NOMO-1 treated with DMSO at 0.1 percent for 48 hours (cell line): ENCODE measurements around the gene STOM.

Experiments
- DNase-seq: peaks from one replicate; lab custom pipeline; 2025; ENCODE audit not compliant: unreplicated experiment; lab: John Stamatoyannopoulos, UW

The STOM gene

DNA sequence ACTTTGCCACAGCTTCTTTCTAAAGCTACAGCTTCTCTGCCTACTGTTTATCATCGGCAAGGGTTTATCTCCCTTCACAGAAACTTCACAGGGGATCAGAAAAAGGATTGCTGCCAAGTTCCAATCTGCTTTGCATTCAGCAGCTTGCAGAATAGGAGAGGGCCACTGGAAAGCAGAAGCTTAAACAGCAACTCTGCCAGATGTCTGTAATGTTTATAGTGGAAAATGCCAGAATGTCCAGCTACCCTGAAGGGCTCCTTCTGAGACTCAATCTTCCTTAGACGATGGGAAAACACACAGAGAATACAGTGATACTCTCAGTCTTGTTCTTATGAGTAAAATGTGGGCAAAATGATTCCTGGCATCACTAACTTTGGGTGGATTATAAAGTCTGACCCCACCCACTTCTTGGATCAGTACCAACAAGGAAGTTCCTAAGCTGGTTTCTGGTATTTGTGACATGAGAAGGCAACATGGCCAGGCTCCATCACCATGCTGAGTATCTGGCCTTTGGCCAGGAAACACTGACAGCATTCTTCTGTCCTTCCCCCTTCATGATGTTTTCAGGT lies 19.0 kb downstream of the STOM start:
- no peak for DNase-seq

DNA sequence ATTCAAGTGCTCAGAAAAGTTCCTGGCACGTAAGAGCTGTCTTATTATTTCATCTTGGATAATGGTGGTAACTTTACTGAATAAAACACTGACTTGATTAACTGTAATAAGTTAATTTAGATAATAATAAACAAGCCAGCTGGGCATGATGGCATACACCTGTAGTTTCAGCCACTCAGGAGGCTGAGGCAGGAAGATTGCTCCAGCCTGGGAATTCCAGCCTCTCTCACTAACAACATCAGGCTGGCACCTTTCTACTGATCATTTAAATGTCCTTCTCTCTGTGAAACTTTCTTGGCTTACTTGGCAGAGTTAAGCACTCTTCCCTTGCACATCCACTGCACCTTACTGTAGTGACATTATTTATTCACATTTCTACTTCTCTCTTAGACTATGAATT lies 20.0 kb downstream of the STOM start:
- no peak for DNase-seq

GRCh38 chr9:121349009-121349408 lies 21.0 kb downstream of the STOM start:
- DNase-seq = no peak

GRCh38 chr9:121348221-121348620 lies 21.8 kb downstream of the STOM start:
- DNase-seq = no peak

DNA sequence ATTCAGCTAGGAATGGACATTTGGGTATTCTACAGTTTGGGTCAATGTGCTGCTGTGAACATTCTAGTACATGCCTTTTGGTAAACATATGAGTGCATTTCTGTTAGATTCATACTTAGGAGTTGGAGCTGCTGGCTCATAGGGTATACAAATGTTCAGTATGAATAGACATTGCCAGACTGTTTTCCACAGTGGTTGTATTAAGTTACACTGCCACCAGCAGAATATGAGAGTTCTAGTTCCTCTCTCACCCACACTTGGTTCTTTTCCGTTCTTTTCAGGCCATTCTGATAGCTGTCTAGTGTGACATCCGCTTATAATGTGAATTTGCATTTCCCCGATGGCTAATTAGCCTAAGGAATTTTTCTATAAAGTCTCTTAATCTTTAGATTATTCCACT lies 25.0 kb downstream of the STOM start:
- DNase-seq = no peak

DNA sequence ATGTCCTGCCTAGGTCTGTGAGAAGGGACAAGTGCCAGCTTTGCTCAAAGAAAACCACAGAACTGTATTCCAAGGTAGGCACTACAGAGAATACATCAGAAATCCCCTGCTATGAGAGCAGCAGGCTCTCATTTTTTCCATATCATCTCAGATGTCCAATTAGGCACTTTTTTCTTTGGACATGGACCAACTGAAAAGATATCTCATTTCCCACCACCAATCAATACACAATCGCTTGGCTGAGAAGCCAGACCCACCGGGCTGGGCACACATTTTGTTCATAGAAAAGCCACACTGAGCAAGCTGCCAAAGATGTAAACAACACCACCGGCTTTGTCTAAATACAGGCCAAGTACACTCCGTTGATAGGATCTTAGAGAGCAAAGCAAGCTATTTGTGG lies 25.9 kb downstream of the STOM start:
- no peak for DNase-seq

DNA sequence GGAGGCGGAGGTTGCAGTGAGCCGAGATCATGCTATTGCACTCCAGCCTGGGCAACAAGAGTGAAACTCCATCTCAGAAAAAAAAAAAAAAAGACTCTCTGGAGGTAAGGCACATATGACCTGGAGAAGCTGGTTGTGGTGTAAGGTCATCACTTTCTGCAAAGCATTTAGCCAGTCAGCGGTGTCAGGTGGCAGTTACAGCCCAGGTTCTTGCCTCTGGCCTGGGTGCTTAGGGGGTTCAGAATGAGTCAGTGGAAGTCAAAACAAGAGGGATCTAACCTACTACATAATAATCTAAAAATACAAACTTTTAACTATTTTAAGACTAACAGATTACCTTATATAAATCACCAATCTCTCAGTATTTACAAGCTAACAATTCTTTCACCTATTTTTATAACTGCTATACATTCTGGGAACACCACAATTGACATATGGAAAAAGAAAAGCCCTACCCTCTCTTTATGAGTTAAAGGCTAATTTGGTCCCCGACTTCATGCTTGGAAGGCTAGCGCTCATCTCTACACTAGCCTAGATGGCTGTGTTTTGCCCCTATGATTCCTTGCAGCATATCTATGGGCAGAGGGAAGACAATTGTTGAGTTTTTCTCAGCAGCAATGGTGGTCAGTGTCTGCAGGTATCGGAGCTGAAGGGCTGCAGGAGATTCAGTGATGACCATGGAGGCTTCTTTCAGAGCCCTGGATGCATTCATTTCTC lies 29.2 kb downstream of the STOM start:
- no peak for DNase-seq

DNA sequence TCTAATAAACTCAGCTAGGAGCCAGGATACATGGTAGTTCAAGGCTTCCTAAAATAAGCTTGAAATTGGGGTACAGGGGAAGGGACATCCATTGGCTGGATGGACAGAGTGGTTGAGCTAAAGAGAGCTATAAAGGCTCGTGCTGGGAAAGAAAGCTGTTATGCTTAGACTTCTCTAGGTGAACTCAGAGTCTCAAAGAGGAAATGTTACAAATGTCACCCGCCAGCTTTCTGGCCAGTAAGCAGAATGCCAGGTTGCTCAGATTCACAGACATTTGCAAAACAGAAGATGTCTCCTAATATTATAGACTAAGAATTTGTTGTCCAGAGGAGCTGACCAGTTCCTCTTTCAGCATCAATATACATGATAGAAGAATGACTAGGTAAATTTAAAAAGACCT lies 30.6 kb downstream of the STOM start:
- no peak for DNase-seq

DNA sequence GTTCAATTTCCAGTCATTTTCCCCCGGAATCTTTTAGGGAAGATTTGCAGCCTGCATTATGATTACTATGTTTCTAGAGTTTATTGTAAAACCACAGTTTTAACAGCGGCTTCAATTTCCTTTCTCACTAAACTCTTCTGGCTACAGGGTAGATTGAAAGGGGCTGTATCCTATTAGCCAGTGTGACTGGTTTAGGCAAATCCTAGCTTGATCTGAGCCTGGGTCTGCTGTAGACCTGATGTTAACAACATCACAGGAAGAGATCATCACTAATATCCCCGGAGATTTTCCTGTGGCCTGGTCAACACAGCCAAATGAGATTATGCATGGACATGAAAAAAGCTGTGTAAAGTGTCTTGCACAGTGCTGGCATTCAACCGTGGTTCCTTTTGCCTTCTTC lies 33.4 kb downstream of the STOM start:
- no peak for DNase-seq

GRCh38 chr9:121333950-121334773 lies 35.9 kb downstream of the STOM start:
- no peak for DNase-seq

GRCh38 chr9:121331992-121332685 lies 37.9 kb downstream of the STOM start:
- DNase-seq = no peak

DNA sequence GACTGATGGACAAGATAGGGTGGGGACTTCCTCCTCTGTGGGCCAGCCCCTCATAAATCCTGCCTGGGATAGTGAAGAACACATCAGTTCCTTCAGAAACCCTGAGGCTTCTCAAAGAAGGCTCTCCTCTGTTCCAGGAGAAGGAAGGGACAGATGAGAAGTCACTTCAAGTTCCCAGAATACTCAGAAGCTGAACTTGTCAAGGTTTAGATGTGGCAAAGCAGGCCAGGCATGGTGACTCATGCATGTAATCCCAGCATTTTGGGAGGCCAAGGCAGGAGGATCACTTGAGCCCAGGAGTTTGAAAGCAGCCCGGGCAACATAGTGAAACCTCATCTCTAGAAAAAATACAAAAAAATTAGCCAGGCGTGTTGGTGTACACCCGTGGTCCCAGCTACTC lies 38.5 kb downstream of the STOM start:
- no peak for DNase-seq

DNA sequence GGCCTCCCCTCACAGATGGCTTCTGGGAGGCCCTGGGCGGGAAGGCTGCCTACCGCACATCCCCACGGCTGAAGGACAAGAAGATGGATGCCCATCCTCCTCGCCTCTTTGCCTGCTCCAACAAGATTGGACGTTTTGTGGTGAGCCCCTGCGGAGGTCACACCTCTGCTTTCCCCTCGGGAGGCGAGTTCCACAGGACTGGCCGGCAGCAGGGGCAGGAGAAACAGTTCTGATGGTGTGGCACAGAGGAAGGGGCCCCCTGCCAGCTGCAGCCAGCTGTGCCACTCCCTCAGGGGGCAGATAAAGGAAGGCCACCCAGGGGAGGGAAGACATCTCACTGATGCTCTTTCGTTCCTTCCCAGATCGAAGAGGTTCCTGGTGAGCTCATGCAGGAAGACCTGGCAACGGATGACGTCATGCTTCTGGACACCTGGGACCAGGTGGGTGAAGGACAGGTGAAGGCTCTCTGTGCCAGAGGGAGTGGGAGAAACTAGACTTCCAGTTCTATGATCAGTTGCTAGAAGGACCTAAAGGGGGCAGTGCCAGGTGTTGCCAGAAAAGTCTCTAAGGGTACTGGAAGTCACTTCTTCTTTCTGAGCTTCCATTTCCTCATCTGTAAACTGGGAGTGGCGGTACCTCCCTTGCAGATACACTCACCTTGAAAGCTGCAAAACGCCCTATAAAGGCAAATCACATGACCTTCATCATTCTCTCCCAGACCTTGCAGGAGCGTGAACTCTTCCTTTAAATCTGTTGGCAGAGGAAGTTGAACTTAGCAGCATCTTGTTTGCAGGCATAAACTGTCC lies 41.0 kb downstream of the STOM start:
- no peak for DNase-seq

- DNase-seq = no peak
Observed at GRCh38 chr9:121328476-121328875, 41.6 kb downstream of the STOM start.

DNA sequence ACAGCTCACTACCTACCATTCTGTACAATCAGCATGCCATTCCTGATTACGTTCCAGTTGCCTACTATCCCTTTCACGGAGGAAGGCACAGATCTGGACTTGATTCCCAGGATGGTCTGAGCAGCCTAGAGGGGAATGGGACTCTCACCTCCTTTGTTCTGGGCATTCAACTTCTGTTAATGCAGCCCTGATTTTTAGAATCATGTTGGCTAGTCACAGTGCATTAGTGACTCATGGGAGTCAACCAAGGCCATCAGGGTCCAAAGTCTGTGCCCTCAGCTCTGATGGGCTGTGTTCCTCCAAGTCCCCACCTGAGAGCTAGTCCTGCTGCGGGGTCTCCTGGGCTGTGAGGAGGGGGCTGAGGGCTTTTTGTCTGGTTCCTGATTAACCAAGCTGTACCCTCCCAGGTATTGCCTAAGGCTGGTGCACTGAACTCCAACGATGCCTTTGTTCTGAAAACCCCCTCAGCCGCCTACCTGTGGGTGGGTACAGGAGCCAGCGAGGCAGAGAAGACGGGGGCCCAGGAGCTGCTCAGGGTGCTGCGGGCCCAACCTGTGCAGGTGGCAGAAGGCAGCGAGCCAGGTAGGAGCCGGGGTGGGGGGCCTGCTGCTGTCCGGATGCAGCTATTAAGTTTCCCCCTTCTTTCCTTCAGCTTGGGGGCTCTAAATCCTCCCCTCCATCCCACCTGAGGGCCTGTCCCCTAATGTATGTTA lies 43.0 kb downstream of the STOM start:
- no peak for DNase-seq

DNA sequence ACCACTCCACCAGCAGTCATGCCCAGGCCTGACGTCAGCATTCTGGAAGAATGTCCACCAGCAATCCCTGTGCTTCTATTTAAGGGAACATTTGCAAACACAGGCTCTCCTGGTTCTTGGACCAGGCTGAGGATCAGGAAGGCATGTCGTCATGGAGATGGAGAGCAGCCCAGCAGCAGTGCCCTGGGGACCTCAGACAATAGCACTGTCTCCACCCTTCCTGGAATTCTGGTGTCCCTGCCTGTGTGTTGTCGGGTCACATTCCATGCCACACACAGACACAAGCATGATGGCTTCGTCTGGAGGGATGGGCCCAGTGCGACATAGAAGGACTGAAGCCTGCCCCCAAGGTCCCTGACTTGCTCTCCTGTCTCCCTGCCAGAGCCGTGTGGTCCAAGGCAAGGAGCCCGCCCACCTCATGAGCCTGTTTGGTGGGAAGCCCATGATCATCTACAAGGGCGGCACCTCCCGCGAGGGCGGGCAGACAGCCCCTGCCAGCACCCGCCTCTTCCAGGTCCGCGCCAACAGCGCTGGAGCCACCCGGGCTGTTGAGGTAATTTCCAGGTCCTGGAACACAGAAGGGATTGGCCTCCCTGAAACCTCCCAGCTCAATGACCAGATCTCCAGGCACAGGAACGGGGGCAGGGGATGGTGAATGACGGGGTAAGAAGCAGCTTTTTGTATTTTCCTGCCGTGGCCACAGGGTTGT lies 43.8 kb downstream of the STOM start:
- DNase-seq = no peak

- DNase-seq = no peak
Observed at GRCh38 chr9:121325387-121325786, 44.7 kb downstream of the STOM start.

DNA sequence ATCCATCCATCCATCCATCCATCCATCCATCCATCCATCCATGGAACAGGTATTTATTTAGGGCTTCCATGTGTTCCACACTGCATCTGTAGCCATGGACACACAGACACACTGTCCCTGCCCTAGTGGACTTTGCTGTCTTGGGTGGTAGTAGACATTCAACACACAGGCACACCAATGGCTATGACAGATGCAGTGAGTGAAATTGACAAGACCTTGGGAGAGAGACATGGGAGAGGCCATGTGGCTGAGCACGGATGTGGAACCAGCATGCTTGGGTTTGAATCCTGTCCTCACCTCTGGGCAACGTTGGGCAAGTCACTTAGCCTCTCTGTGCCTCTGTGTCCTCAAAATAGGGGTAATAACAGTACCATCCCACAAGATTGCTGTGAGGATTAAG lies 45.3 kb downstream of the STOM start:
- DNase-seq = no peak

GRCh38 chr9:121324316-121324715 lies 45.7 kb downstream of the STOM start:
- no peak for DNase-seq
